Measurements from ENCODE around the gene CCT8. TPM values are rescaled to one million over a fixed set of nuclear protein-coding genes. Genes with fewer than 3 reads are reported as not detected.
"Not testable (repeated sequence)": the region's sequence is repeated elsewhere in the genome, so short reads cannot be mapped to it uniquely, and the experiment has no call there.

The CCT8 gene
- total and polyA plus RNA-seq, 8 donors: 40.8 to 153 (median 101) TPM

GRCh38 chr21:29076731-29077640 is 3.5 kb upstream of the CCT8 start:
- H3K36me3 ChIP-seq; H3K9me3 ChIP-seq; intact Hi-C loops (cut with DNase I; ENCODE audit: low total_unique reads); H3K27me3 ChIP-seq: not testable (repeated sequence)
- peaks cover 10 to 52% (median 26%) of the 10 kb centered on the region in 4 donors for H3K4me1 ChIP-seq
- peak; percentile 41 to 47 (median 43) for TF ChIP-seq POLR2AphosphoS5 (IDR thresholded peaks at IDR 0.05)
- 15 to 34% (median 22%) methylated on average over 23 to 50 of the region's 50 CpGs for WGBS, 5 donors
- peak; percentile 68 to 80 for DNase-seq
- peak overlapping the region; percentile 81 to 92 (median 90) for H3K27ac ChIP-seq
- H3K4me3 ChIP-seq: peak overlapping the region; percentile 48 to 67 (median 57)

- TF ChIP-seq POLR2A (IDR thresholded peaks at IDR 0.05): no peak
- TF ChIP-seq POLR2AphosphoS5 (IDR thresholded peaks at IDR 0.05): no peak
- no peak for TF ChIP-seq CTCF (IDR thresholded peaks at IDR 0.05)
- TF ChIP-seq EP300 (IDR thresholded peaks at IDR 0.05): no peak
- Histone ChIP-seq H3K9me3 (no peaks in the 10 kb centered on the region), H3K4me1 (peaks cover 21 to 61% (median 36%) of the 10 kb centered on the region in 4 donors), H3K4me3 (peak overlapping the region in 2 of 4 donors; percentile 55 to 67), H3K27ac (peak overlapping the region in 4 of 5 donors; percentile 81 to 92 (median 88)), H3K36me3 (no peaks in the 10 kb centered on the region), H3K27me3 (no peaks in the 10 kb centered on the region)
- intact Hi-C loops (cut with DNase I; ENCODE audit: low total_unique reads): no loop called here
- WGBS, 5 donors: 88 to 95% (median 95%) methylated on average over 9 of the region's 9 CpGs
- no peak for DNase-seq
Observed at GRCh38 chr21:29075706-29076466, 2.4 kb upstream of the CCT8 start.

- 90 to 94% (median 91%) methylated on average over 4 of the region's 4 CpGs for WGBS, 5 donors
- no peak overlapping the region for H3K4me3 ChIP-seq
- peaks cover 21 to 61% (median 43%) of the 10 kb centered on the region in 4 donors for H3K4me1 ChIP-seq
- no peaks in the 10 kb centered on the region for H3K9me3 ChIP-seq
- no peaks in the 10 kb centered on the region for H3K27me3 ChIP-seq
- no peak overlapping the region for H3K27ac ChIP-seq
- DNase-seq: no peak
- TF ChIP-seq EP300 (IDR thresholded peaks at IDR 0.05) (no peak), POLR2A (IDR thresholded peaks at IDR 0.05) (no peak), POLR2AphosphoS5 (IDR thresholded peaks at IDR 0.05) (no peak), CTCF (IDR thresholded peaks at IDR 0.05) (no peak)
- peaks cover 0 to 5% (median 2%) of the 10 kb centered on the region in 4 donors for H3K36me3 ChIP-seq
- intact Hi-C loops (cut with DNase I; ENCODE audit: low total_unique reads): no loop called here
Observed at GRCh38 chr21:29074783-29075182, 1.3 kb upstream of the CCT8 start.

- TF ChIP-seq POLR2AphosphoS5 (IDR thresholded peaks at IDR 0.05): no peak
- H3K4me1 ChIP-seq: peaks cover 21 to 60% (median 35%) of the 10 kb centered on the region in 4 donors
- peaks cover 0 to 13% (median 9%) of the 10 kb centered on the region in 4 donors for H3K36me3 ChIP-seq
- peak overlapping the region; percentile 79 to 97 (median 86) for H3K4me3 ChIP-seq
- no peaks in the 10 kb centered on the region for H3K9me3 ChIP-seq
- no peak for DNase-seq
- peak overlapping the region; percentile 77 to 94 (median 91) for H3K27ac ChIP-seq
- H3K27me3 ChIP-seq: no peaks in the 10 kb centered on the region
- 11 to 14% (median 13%) methylated on average over 9 of the region's 9 CpGs for WGBS, 5 donors
- intact Hi-C loops (cut with DNase I; ENCODE audit: low total_unique reads): no loop called here
Observed at GRCh38 chr21:29074007-29074376, 544 bp upstream of the CCT8 start.

GRCh38 chr21:29072873-29073221 is 601 bp downstream of the CCT8 start:
- no peaks in the 10 kb centered on the region for H3K9me3 ChIP-seq
- 0 to 1% (median 0%) methylated on average over 13 of the region's 13 CpGs for WGBS, 5 donors
- no peak for DNase-seq
- peak overlapping the region; percentile 89 to 94 (median 91) for H3K27ac ChIP-seq
- peaks cover 16 to 48% (median 29%) of the 10 kb centered on the region in 4 donors for H3K4me1 ChIP-seq
- intact Hi-C loops (cut with DNase I; ENCODE audit: low total_unique reads): no loop called here
- H3K27me3 ChIP-seq: no peaks in the 10 kb centered on the region
- H3K4me3 ChIP-seq: peak overlapping the region; percentile 79 to 97 (median 86)
- TF ChIP-seq POLR2AphosphoS5 (IDR thresholded peaks at IDR 0.05) (no peak), EP300 (IDR thresholded peaks at IDR 0.05) (no peak), CTCF (IDR thresholded peaks at IDR 0.05) (no peak), POLR2A (IDR thresholded peaks at IDR 0.05) (no peak)
- H3K36me3 ChIP-seq: peaks cover 0 to 25% (median 21%) of the 10 kb centered on the region in 4 donors
